K562 (cell line): ENCODE results near the gene SKAP1. TPM values are rescaled to one million over a fixed set of nuclear protein-coding genes. Genes with fewer than 3 reads are reported as not detected.

Source experiments
- ATAC-seq: fragments of 200-7000 bp; cut with Tn5 transposase; 3 replicates; pipeline ENCODE4 v1.9.1; 2020; ENCODE audit warnings: moderate library complexity
- BruUV-seq: library from RNA; stranded (reverse); fragments of 400-500 nt; replicated peaks from 2 replicates; lab custom pipeline; 2021; lab: Mats Ljungman, UMichigan
- CTCF ChIA-PET: fragments of 300-600 bp; formaldehyde crosslinking; extraction: SDS; loops from one replicate; lab custom pipeline; 2021; ENCODE audit warnings: low intra/inter-chr PET ratio; lab: Yijun Ruan, JAX
- POLR2A ChIA-PET: fragments of 300-600, 350-650 bp; sonication (Branson Sonifier 250); formaldehyde crosslinking; extraction: SDS; loops from one replicate; lab custom pipeline; 2021; ENCODE audit warnings: antibody characterized with exemption, inconsistent platforms; lab: Yijun Ruan, JAX
- DNase-seq, 4 experiments: peaks; one replicate each; pipeline versions ENCODE4 v3.0.0 to v3.0.0-alpha.2; 2011 to 2018; ENCODE audit warnings: low spot score in 3 of 4, mixed read lengths in 3 of 4; ENCODE audit errors: extremely low read depth in 1 of 4
- FAIRE-seq: peaks from 2 replicates; lab custom pipeline; 2011; peaks lifted over from hg19 to GRCh38; lab: Jason Lieb, UNC
- H2AFZ ChIP-seq: 2 replicates; pipeline ENCODE4 v1.6.0; 2011; ENCODE audit warnings: low read depth, low read length, control low read depth, inconsistent platforms
- H3K27ac ChIP-seq: fragments of 200-600 bp; 3 replicates; pipeline ENCODE4 v1.8.0; 2011; ENCODE audit warnings: low read depth, mild to moderate bottlenecking, control low read depth, inconsistent platforms, low read length, moderate library complexity, mixed read lengths; ENCODE audit errors: extremely low read depth
- H3K27me3 ChIP-seq, 2 experiments: fragments of 300-600 bp in 1 of 2; 2 replicates in 1 of 2; 3 replicates in 1 of 2; pipeline versions ENCODE4 v1.6.0 to v1.8.0; 2011; ENCODE audit warnings: inconsistent platforms in 2 of 2, low read length in 2 of 2, mild to moderate bottlenecking in 1 of 2, mixed read lengths in 1 of 2, moderate library complexity in 1 of 2; ENCODE audit not compliant: control insufficient read depth in 2 of 2, insufficient read depth in 2 of 2
- H3K36me3 ChIP-seq: fragments of 300-600 bp; 3 replicates; pipeline ENCODE4 v1.8.0; 2011; ENCODE audit warnings: mild to moderate bottlenecking, low read length, inconsistent platforms; ENCODE audit not compliant: control insufficient read depth, insufficient read depth
- H3K4me1 ChIP-seq, 2 experiments: fragments of 200-600 bp in 1 of 2; replicated peaks in 1 of 2; 2 replicates in 1 of 2; 3 replicates in 1 of 2; pipeline versions ENCODE4 v1.5.1 to v1.8.0; 2011; ENCODE audit warnings: inconsistent platforms in 2 of 2, low read length in 2 of 2, mild to moderate bottlenecking in 1 of 2, mixed read lengths in 1 of 2, moderate library complexity in 1 of 2; ENCODE audit not compliant: control insufficient read depth in 2 of 2, insufficient read depth in 2 of 2
- H3K4me2 ChIP-seq: 2 replicates; pipeline ENCODE4 v1.6.1; 2011; ENCODE audit warnings: low read length, control low read depth, inconsistent platforms, mixed read lengths; ENCODE audit not compliant: insufficient read depth
- H3K4me3 ChIP-seq: fragments of 200-600 bp; sonication (generic), shearing (Covaris generic); 2 replicates; pipeline ENCODE4 v1.5.1; 2016; ENCODE audit warnings: control low read depth, inconsistent platforms
- H3K79me2 ChIP-seq: fragments of 200-600 bp; 3 replicates; pipeline ENCODE4 v1.8.0; 2011; ENCODE audit warnings: low read length, inconsistent platforms; ENCODE audit not compliant: control insufficient read depth, insufficient read depth
- H3K9ac ChIP-seq, 2 experiments: 2 replicates each; pipeline versions ENCODE4 v1.6.0 to v1.6.1; 2011; ENCODE audit warnings: low read depth in 2 of 2, low read length in 2 of 2, control low read depth in 1 of 2, inconsistent platforms in 1 of 2, mild to moderate bottlenecking in 1 of 2, mixed read lengths in 1 of 2; ENCODE audit not compliant: insufficient read depth in 1 of 2
- H3K9me1 ChIP-seq: one replicate; pipeline ENCODE4 v1.6.0; 2011; ENCODE audit warnings: inconsistent platforms, mild to moderate bottlenecking, low read length, moderate library complexity; ENCODE audit not compliant: control insufficient read depth, insufficient read depth
- H3K9me3 ChIP-seq: replicated peaks from 2 replicates; pipeline ENCODE4 v1.5.1; 2011; ENCODE audit warnings: low read depth, low read length, inconsistent platforms; ENCODE audit not compliant: control insufficient read depth, insufficient read depth
- H4K20me1 ChIP-seq: replicated peaks from 2 replicates; pipeline ENCODE4 v1.6.1; 2011; ENCODE audit warnings: low read length, inconsistent platforms, mixed read lengths; ENCODE audit not compliant: control insufficient read depth, insufficient read depth
- ELF2 ChIP-seq: fragments of 250-450 bp; sonication (Bioruptor Pico); IDR thresholded peaks from 2 replicates; pipeline ENCODE4 v1.5.0; 2021; ENCODE audit warnings: mild to moderate bottlenecking
- GTF2A2 ChIP-seq: IDR thresholded peaks from 2 replicates; pipeline ENCODE4 v1.6.1; 2016; ENCODE audit warnings: mild to moderate bottlenecking, missing genetic modification characterization, missing compliant biosample characterization
- NR2C2 ChIP-seq, 2 experiments: fragments of 200-800 bp in 1 of 2; sonication (Bioruptor generic) in 1 of 2; sonication (generic) in 1 of 2; formaldehyde crosslinking in 1 of 2; IDR thresholded peaks; 2 replicates each; pipeline versions ENCODE4 v1.6.1 to v1.8.0; 2016 to 2022; ENCODE audit warnings: mild to moderate bottlenecking in 1 of 2, missing compliant biosample characterization in 1 of 2, missing genetic modification characterization in 1 of 2, missing genetic modification reagents in 1 of 2
- ZEB2 ChIP-seq: fragments of 450-650 bp; IDR thresholded peaks from 2 replicates; pipeline ENCODE4 v1.6.1; 2016
- WGBS: fragments of 100-300 bp; shearing (Covaris generic); methylation state at CpG from one replicate; pipeline ENCODE4 v1.1.6; 2016; ENCODE audit warnings: low coverage, mixed read lengths; ENCODE audit not compliant: insufficient coverage; ENCODE audit errors: missing lambda C conversion rate; 5-methylcytosine and 5-hydroxymethylcytosine counted together
- in situ Hi-C: fragments of 300-500 bp; cut with MboI; formaldehyde crosslinking; loops from 4 replicates; pipeline ENCODE4 v1.15.0; 2018; ENCODE audit warnings: inconsistent platforms, mixed read lengths
- intact Hi-C: fragments of 100-400 bp; cut with micrococcal nuclease; formaldehyde crosslinking; loops from 2 replicates; pipeline ENCODE4 v1.14.2; 2022
- polyA plus RNA-seq, 8 experiments: library from polyadenylated mRNA; depleted of rRNA in 4 of 8; stranded (reverse) in 5 of 8; unstranded in 3 of 8; fragments of >200 nt; fragmentation: Nextera tagmentation in 2 of 8; fragmentation: Illumina TruSeq in 1 of 8; extraction: Ambion mirVana in 2 of 8; extraction: Trizol in 1 of 8; gene quantifications; 2 replicates each; pipeline versions ENCODE4 v1.2.1 to v1.2.3, GENCODE V29; 2011 to 2014; ENCODE audit warnings: inconsistent platforms in 1 of 8, missing spikeins in 1 of 8
- total RNA-seq, 7 experiments: library from RNA; depleted of rRNA in 6 of 7; stranded (reverse); fragments of >200 nt in 6 of 7; fragmentation: Illumina TruSeq in 2 of 7; extraction: Trizol in 2 of 7; gene quantifications; 2 replicates each; pipeline versions ENCODE4 v1.2.1 to v1.2.3, GENCODE V29; 2011 to 2021; ENCODE audit warnings: low replicate concordance in 1 of 7
- TF ChIP-seq, protein P1 (sequence below), 2 experiments: fragments of 450-650 bp; IDR thresholded peaks; 2 replicates each; pipeline ENCODE4 v1.6.1; 2016; ENCODE audit warnings: mild to moderate bottlenecking in 2 of 2, borderline replicate concordance in 1 of 2, low read depth in 1 of 2, moderate library complexity in 1 of 2

SKAP1 gene
- total and polyA plus RNA-seq, 9 of the 15 experiments (the other 6 are each of a cell fraction or from before 2014, with no cell fraction given): 0.06 to 0.80 (median 0.10) TPM; not detected in 4

- H3K9me3 ChIP-seq: no peaks in the 10 kb centered on the region
- ChIA-PET POLR2A (no interaction called here), CTCF (no interaction called here)
- no peak for TF ChIP-seq NR2C2 (CRISPR knock-in tag; IDR thresholded peaks at IDR 0.05)
- TF ChIP-seq NR2C2 (tag; IDR thresholded peaks at IDR 0.05): 0 out of 2 replicates have a peak, but pooled peaks have one; percentile 3
- no peak for TF ChIP-seq ZEB2
- H3K27ac ChIP-seq: no peak overlapping the region
- no peaks in the 10 kb centered on the region for H3K27me3 ChIP-seq
- H3K4me3 ChIP-seq: no peak overlapping the region
- H3K79me2 ChIP-seq: no peaks in the 10 kb centered on the region
- H3K4me1 ChIP-seq: no peaks in the 10 kb centered on the region
- in situ Hi-C loops: no loop called here
- intact Hi-C loops: no loop called here
- DNase-seq (no peak), FAIRE-seq (no peak), ATAC-seq (no peak)
- H3K36me3 ChIP-seq: no peaks in the 10 kb centered on the region
- BruUV-seq: no TSS peak
- H3K9me1 ChIP-seq: no peaks in the 10 kb centered on the region
- no peak overlapping the region for H3K9ac ChIP-seq
- H2AFZ ChIP-seq: peak overlapping the region; percentile 53; the same call in 1 of the 2 replicates
- H4K20me1 ChIP-seq: no peaks in the 10 kb centered on the region
- H3K4me2 ChIP-seq: no peak overlapping the region
- 69% methylated on average over 2 of the region's 2 CpGs for WGBS
These were observed 133.6 kb downstream of the SKAP1 start for GRCh38 chr17:48296453-48296852.

DNA sequence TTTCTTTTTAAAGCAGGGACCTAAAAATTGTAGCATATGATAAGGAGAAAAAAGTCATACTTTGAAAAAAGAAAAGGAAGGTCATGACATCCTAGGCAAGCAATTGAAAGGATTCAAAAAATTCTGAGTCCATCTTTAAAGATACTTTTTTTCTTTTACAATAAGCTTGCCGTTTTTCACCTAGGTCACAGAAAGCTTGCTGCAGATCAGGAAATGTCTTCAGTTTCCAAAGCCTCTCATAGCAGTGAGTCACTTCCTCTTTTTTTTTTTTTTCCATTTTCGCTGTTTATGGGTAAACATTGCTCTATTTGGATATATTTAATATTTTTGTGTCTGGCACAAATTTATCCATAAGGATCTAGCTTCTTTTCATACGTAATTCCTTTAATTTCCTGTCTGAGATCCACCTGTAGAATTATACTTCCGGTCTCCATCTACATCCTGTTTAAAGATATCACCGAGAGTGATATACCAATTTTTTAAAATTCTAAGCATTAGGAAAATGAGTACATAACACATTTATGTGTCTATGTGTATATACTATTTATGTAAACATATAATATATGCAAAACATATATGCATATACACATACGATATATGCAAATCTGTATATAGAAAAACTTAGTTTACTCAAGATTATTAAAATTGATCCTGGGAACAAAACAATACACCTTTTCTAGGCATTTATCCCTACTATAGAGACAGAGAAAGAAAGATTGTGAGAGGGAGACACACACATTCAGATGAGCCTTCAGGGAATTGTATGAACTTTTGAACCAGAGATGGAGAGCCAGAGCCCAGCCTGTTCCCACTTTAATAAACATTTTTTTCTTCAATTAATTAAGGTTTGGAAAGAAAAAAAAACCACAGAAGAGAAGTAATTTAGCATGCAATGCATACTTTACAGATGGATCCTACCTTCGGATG, 134.4 kb downstream of the SKAP1 start:
- peak overlapping the region in 1 of 2 experiments; percentile 12; a peak in 1 of 4 replicates for H3K9ac ChIP-seq
- no peaks in the 10 kb centered on the region for H3K9me1 ChIP-seq
- H3K4me1 ChIP-seq: no peaks in the 10 kb centered on the region
- peak overlapping the region; percentile 81 for H2AFZ ChIP-seq
- ATAC-seq (peak; percentile 70; the same call in 2 of the 3 replicates), FAIRE-seq (peak; percentile 61), DNase-seq (peak in 2 of 4 experiments; percentile 23 to 41)
- H3K27me3 ChIP-seq: no peaks in the 10 kb centered on the region
- H3K27ac ChIP-seq: peak overlapping the region; percentile 41; the same call in 1 of the 3 replicates
- peak overlapping the region; percentile 4; the same call in 1 of the 2 replicates for H3K4me2 ChIP-seq
- no peaks in the 10 kb centered on the region for H3K9me3 ChIP-seq
- 39% methylated on average over 7 of the region's 7 CpGs for WGBS
- intact Hi-C loops: no loop called here
- ChIA-PET POLR2A (no interaction called here), CTCF (no interaction called here)
- H4K20me1 ChIP-seq: no peaks in the 10 kb centered on the region
- no TSS peak for BruUV-seq
- H3K36me3 ChIP-seq: no peaks in the 10 kb centered on the region
- H3K79me2 ChIP-seq: no peaks in the 10 kb centered on the region
- in situ Hi-C loops: no loop called here
- no peak overlapping the region for H3K4me3 ChIP-seq
- TF ChIP-seq GTF2A2 (no peak), ELF2 (CRISPR knock-in tag) (no peak)
- TF ChIP-seq, protein P1, sequence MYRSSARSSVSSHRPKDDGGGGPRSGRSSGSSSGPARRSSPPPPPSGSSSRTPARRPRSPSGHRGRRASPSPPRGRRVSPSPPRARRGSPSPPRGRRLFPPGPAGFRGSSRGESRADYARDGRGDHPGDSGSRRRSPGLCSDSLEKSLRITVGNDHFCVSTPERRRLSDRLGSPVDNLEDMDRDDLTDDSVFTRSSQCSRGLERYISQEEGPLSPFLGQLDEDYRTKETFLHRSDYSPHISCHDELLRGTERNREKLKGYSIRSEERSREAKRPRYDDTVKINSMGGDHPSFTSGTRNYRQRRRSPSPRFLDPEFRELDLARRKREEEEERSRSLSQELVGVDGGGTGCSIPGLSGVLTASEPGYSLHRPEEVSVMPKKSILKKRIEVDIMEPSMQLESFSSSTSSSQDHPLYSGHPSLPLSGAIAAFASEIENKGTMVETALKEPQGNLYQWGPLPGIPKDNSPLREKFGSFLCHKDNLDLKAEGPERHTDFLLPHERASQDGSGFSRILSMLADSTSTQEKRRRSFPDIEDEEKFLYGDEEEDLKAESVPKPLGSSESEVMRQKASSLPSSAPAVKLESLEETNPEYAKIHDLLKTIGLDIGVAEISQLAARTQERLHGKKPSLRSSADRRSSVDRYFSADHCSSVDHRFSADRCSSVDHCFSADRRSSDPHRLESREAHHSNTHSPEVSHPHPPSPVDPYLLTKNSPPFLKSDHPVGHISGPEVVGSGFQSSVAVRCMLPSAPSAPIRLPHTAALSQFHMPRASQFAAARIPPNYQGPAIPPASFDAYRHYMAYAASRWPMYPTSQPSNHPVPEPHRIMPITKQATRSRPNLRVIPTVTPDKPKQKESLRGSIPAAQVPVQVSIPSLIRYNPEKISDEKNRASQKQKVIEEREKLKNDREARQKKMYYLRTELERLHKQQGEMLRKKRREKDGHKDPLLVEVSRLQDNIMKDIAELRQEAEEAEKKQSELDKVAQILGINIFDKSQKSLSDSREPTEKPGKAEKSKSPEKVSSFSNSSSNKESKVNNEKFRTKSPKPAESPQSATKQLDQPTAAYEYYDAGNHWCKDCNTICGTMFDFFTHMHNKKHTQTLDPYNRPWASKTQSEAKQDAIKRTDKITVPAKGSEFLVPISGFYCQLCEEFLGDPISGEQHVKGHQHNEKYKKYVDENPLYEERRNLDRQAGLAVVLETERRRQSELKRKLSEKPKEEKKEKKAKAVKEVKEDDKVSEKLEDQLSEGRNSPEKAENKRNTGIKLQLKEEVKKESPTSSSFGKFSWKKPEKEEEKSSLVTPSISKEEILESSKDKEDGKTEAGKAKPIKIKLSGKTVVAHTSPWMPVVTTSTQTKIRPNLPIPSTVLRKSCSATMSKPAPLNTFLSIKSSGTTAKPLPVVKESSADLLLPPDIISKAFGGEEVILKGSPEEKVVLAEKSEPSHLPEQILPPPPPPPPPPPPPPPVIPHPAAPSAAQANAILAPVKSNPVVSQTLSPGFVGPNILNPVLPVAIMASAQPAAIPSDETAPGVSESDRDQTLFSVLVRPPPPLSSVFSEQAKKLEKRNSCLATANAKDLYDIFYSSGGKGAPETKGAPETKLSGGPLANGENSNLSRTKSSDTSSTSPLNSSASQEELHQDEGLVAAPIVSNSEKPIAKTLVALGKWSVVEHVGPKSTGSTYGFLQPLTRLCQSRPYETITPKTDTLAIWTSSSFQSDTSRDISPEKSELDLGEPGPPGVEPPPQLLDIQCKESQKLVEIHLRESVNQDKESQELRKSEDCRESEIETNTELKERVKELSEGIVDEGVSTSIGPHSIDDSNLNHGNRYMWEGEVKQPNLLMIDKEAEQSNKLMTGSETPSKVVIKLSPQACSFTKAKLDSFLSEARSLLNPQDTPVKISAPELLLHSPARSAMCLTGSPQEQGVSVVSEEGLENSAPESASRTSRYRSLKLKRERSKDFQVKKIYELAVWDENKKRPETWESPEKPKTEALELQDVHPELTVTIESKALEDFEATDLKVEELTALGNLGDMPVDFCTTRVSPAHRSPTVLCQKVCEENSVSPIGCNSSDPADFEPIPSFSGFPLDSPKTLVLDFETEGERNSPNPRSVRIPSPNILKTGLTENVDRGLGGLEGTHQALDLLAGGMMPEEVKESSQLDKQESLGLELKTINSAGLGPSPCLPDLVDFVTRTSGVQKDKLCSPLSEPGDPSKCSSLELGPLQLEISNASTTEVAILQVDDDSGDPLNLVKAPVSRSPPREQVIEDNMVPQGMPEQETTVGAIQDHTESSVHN (IDR thresholded peaks at IDR 0.05; ENCODE audit: borderline replicate concordance in 1 of 2, low read depth in 1 of 2): no peak
